Activated naive CD4-positive, alpha-beta T cell treated with anti-CD3 and anti-CD28 coated beads, Interleukin-2, amount 50 U/mL, for 16 hours (primary cell): ENCODE measurements around the gene EPM2A.

Source experiments
- DNase-seq: peaks from one replicate; pipeline ENCODE4 v3.0.0-alpha.2; 2020

EPM2A gene

GRCh38 chr6:145588981-145589380 lies 146.3 kb downstream of the EPM2A start:
- DNase-seq, result no peak

GRCh38 chr6:145587334-145587733 lies 148.0 kb downstream of the EPM2A start:
- no peak for DNase-seq

GRCh38 chr6:145583753-145584152 lies 151.6 kb downstream of the EPM2A start:
- no peak for DNase-seq
